NCI-H69 (cell line): ENCODE measurements around the gene PLBD2.

ENCODE experiments used
- DNase-seq: peaks from one replicate; lab custom pipeline; 2025; lab: John Stamatoyannopoulos, UW

PLBD2 gene

DNA sequence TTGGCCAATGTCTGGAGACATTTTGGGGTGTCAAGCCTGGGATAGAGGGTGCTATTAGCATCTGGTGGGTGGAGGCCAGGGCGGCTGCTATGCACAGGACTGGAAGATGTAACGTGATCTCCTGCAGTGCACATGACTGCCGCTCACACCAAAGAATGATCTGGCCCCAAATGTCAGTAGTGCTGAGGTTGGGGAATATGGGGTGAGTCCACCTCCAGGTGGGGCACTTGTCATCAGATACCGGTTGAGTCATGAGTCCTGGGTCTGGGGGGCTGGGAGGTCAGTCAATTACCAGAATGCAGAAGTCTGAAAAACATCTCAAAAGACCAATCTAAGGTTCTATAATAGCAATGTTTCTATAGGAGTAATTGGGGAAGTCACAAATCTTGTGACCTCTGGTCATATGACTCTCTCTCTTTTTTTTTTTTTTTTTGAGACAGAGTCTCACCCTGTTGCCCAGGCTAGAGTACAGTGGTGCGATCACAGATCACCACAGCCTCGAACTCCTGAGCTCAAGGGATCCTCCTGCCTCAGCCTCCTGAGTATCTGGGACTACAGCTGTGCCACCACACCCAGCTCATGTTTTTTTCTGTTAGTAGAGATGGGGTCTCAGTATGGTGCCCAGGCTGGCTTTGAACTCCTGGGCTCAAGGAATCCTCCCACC lies 57.8 kb downstream of the PLBD2 start:
- peak; percentile 14 for DNase-seq

DNA sequence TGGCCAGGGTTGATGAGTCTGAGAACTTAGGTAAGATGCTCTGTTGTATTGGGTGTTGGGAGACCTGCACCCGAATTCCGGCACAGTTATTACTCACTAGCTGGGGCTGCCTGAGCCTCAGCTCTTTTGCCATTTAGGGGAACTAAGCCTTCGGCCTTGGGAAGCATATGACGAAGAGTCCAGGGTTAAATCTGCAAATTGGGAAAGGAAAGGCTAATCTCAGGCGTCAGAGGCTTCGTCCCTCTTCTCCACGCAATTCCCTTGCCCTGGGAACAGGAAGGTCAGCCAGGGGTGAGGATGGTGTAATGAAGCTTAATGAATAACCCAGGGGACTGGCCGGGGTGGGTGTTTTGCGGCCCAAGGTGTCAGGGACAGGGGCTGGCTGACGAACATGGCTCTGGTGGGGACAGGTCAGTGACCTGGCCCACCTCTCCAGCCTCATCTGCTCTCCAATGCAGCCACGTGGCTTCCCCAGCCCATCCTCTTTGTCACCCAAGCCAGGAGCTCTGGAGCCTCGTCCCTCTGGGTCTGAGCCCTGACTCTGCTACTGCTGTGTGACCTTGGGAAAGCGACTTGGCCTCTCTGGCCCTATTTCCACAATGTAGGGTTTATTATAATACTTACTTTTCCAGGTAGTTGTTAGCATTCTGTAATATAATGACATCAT lies 60.0 kb downstream of the PLBD2 start:
- no peak for DNase-seq

DNA sequence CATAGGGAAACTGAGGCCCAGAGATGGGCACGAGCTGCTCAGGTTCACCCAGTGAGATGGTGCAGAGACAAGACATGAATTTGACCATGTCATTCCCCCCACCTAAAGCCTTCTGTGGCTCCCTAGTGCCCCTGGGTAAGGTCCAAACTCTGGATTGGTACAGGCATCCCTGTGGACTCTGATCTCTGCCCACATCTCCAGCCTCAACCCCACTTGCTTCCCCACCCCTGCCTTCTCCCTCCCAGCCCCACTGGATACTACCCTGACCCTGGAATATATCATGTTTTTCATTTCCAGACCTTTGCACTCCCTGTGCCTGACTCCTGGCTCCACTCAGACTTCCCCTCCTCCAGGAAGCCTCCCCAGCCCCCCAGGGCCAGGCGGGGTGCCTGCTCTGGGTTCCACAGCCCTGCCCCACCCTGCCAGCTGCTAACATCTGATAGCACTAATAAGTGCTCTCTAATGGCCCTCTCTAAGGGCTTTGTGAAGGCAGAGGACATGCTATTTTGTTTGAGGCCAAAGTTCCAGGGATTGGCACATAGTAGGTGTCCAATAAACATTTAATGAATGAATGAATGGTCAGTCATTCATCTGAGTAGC lies 62.7 kb downstream of the PLBD2 start:
- peak; percentile 53 for DNase-seq

DNA sequence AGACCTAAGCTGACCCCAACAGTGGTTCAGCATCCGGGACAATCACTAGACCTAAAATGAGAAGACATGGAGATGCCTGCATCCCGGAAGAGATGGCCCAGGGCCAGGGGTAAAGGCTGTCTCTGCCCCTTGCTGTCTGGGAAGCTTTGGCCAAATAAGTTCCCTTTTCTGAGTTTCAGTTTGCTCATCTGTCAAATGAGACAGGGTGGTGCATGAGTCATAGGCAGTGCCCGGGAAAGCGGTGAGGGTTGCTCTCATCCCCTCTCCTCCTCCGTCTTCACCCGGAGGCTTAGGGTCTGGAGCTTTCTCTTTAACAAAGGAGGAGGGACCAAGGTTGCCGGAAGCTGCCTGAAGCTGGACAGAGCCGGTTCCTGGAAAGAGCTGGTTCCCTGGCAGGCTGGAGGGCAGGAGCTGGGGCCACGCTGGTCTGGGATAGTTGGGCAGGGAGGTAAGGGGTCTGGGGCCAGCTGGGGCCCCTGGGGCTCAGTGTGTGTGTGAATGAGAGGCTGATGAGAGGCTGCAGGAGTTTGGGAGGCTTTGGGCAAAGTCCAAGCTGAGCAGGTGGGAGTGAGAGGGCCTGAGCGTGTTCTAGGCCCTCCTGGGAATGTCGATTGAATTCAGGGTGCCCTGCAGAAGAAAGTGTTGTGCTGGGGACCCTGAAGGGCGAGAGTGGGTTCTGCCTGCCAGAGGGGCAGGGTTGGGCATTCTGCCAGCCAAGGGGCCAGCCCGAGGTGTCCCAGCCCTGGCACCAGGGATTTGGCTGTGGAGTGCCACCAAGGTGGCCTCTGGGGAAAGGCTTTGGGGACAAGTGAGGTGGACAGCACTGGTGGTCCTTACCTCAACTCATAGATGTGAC lies 63.9 kb downstream of the PLBD2 start, which contains the start of gene SDSL:
Gene SDSL, plus strand, starts transcription at position 351 of the 856 bp plus-strand sequence. CDS start 5,603 bp downstream, outside the sequence.
- peak; percentile 89 for DNase-seq

DNA sequence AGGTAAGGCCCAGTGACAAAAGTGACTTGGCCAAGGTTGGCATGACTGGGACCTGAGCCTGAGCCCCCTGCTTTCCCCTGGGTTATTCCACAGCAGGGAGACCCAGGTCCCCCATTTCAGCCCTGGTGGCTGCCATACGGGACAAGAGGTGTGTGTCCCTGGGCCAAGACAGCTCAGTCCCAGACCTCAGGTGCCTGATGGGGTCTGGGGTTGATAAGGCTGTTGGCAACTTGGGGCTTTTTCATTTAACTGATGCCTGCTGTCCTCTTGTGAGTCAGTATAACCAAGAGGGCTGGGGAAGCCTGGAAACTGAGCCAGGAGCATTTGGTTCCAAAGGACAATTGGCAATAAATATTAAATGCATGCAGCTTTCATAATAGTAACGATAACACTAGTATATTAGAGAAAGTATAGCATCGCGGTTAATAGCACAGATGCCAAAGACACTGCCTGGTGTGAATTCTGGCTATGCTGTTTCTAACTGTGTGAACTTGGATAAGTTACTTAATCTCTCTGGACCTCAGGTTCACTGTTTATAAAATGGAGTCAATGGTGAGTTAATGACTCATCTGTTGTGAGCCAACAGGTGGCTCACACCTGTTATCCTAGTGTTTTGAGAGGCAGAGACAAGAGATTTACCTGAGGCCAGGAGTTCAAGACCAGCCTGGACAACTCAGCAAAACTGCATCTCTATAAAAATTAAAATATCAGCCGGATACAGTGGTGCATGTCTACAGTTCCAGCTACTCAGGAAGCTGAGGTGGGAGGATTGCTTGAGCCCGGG lies 64.7 kb downstream of the PLBD2 start:
- peak; percentile 14 for DNase-seq

DNA sequence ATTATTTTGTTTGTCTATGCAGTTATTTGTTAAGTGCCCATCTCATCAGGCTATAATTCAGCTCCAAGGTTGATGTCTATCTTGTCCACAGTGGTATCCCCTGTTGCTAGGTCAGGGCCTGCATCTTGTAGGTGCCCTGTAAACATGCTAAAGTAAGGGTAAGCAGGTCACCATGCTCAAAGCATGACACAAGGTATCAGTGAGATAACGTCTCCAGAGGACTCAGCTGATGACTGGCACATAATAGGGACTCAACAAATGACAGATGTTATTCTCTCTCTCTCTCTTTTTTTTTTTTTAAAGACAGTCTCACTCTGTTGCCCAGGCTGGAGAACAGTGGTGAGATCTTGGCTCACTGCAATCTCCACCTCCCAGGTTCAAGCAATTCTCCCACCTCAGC lies 66.1 kb downstream of the PLBD2 start:
- no peak for DNase-seq

DNA sequence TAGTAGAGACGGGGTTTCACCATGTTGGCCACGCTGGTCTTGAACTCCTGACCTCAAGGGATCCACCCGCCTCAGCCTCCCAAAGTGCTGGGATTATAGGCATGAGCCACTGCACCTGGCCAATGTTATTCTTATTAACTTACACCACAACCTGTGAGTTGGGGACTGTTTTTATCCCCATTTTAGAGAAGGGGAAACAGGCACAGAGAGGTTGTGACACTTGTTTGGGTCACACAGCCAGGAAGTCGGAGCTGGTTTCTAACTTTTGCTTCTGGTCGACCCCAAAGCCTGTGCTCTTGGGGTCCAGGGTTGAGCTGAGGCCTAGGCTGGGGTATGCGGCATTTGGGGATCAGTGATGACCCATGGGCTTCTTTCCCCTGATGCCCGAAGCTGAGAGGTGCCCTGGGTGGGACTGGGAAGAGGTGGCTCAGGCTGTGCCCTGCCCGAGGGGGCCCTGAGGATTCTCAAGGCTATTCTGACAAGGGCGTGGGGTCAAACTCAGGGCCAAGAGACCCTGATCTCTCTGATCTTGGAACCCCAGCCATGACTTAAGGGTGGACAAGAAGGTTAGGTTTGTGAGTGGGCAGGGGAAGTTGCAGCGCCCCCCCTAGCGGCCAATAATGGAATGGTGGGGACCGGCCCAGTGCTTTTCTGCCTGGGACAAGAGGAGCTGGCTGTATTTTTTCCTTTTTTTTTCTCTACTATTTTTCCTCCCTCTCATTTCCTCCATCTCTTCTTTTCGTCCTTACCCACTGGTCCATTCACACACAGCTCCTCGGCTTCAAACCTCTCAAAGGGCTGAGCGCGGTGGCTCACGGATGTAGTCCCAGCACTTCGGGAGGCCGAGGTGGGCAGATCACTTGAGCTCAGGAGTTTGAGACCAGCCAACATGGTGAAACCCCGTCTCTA lies 66.8 kb downstream of the PLBD2 start:
- DNase-seq: peak; percentile 46

DNA sequence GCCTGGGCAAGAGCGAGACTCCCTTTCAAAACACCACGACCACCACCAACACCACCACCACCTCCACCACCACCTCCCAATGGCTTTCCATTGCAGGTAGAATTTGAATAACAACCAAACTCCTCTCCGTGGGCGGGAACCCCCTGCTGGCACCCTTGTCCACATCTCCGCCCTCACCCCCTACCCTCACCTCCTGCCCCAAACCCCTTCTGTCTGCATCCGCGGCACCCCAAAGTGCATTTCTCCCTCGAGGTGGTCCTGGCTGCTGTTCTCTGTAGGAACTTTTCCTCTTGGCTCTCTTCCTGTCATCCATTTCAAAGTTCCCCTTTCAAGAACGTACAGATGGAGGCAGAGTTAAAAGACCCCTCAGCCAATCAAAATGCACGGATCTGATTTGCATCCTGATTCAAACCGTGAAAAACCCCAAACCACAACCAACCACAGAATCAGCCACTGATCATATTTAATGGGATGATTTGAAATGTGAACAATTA lies 67.6 kb downstream of the PLBD2 start:
- no peak for DNase-seq

DNA sequence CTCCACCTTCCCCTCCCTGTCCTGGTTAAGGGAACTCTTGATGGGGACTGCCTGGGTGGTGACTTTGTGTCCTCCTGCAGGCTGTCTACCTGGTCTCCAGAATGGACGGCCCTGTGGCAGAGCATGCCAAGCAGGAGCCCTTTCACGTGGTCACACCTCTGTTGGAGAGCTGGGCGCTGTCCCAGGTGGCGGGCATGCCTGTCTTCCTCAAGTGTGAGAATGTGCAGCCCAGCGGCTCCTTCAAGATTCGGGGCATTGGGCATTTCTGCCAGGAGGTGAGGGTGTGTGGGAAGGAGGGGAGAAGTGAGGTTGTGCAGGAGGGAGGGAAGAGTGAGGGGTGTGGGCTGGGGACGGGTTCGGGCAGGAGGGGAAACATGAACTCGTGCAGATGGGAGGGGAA lies 69.5 kb downstream of the PLBD2 start:
- no peak for DNase-seq

DNA sequence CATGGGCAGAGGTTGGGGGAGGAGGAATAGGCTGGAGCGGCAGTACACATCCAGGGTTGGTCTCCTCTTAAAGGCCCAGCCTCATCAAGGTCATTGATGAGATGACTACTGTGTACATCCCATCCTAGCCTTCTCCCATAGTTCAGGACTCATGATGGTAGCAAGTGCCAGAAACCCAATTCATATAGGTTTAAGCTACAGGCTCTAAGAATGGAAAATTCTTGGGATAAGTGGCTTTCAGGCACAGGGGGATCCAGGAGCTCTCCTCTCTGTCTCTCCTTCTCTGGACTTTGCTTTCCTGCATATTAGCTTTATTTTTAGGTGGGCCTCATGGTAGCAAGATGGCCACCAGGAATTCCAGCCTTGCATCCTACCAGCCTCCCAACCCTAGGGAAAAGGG lies 70.1 kb downstream of the PLBD2 start:
- no peak for DNase-seq

DNA sequence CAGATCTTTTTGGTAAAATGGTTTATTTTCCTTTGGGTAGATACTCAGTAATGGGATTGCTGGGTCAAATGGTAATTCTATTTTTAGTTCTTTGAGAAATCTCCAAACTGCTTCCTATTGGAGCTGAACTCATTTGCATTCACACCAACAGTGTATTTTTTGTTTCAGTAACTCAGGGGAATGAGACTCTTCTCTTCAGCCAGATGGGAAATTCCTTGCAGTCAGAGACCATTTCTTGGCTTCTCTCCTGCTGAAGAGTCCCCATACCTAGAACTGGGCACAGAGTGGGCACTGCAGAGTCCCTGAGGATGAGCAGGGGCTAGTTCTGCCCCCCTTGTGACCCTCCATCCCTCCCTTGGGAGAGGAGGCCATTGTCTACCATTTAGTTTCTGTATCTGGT lies 74.6 kb downstream of the PLBD2 start:
- DNase-seq: no peak

DNA sequence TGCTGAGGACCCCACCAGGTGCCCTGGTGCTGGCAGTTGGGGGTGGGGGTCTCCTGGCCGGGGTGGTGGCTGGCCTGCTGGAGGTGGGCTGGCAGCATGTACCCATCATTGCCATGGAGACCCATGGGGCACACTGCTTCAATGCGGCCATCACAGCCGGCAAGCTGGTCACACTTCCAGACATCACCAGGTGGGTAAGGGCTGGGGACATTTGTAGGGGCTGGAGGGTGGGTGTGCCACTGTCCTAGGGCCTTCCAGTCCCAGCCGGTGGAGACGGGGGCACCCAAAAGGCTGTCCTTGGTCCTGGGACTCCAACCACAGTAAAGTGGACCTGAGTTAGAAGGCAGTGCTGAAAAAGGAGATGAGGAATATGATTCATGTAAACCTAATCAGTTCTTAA lies 77.0 kb downstream of the PLBD2 start:
- DNase-seq: no peak

DNA sequence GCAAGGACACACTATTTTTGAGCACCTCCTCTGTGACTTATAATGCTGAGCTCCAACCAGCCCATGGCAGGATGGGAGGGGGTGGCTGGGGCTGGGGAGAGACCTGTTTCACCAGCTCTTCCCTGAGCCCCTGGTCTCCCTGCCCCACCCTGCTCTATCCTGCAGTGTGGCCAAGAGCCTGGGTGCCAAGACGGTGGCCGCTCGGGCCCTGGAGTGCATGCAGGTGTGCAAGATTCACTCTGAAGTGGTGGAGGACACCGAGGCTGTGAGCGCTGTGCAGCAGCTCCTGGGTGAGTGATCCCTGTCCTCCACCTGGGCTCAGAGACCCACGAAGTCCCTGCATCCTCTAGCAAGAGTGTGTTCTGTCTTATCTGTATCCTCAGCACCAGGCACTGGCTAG lies 78.2 kb downstream of the PLBD2 start:
- no peak for DNase-seq

DNA sequence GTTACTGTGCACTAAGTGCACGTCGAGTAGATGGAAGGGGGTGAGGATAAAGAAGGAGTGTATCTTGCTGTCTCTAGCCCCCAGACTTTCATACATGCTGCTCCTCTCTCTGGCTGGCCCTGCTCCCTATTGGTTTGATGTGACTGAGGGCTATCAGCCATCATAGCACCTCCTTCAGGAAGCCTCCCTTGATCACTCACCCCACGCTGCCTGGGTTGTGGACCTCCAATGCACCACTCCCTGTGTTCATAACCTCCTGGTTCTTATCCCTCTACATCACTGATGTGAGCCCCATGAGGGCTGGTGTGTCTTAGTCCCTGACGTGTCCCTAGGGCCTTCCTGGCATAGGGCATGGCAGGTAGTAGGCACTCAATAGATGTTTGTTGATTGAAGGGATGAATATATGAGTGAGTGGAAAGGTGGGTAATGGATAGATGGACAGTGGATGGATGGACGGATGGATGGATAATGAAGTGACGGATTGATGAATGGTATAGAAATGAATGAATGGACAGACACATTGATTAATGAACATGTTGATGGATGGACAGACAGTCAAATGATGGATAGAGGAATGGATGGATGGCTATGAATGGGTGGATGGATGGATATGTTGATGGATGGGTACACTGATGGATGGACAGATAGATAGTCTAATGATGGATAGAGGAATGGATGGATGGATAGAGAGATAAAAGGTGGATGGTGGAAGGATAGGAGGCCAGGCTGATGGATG lies 78.8 kb downstream of the PLBD2 start:
- DNase-seq: no peak

DNA sequence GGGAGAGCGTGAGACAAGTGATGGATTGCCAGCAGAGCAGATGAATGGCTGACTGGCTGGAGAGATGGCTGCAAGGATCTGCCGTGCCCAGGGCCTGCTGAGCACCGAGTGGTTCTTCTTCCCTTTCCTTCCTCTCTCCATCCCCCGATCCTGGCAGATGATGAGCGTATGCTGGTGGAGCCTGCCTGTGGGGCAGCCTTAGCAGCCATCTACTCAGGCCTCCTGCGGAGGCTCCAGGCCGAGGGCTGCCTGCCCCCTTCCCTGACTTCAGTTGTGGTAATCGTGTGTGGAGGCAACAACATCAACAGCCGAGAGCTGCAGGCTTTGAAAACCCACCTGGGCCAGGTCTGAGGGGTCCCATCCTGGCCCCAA lies 79.3 kb downstream of the PLBD2 start:
- no peak for DNase-seq

DNA sequence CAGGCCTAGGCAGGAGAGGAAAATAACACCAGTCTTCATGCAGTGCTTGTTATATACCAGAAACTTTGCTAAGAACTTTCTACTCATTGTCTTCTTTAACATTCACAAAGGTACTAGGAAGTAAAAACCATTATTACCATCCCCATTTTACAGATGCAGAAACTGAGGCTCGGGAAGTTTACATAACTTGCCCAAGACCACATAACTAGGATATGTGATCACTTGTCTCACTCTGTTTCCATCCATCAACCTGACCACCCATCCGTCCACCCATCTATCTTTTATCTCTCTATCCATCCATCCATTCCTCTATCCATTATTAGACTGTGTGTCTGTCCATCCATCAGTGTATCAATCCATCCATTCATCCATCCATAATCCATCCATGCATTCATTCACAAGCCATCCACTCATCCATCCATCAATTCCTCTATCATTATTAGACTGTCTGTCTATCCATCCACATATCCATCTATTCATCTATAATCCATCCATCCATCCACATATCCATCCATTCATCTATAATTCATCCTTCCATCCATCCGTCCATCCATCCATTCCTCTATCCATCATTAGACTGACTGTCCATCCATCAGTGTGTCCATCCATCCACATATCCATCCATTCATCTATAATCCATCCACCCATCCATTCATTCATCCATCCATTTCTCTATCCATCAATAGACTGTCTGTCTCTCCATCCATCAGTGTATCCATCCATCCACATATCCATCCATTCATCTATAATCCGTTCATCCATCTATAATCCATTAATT lies 80.3 kb downstream of the PLBD2 start:
- no peak for DNase-seq

DNA sequence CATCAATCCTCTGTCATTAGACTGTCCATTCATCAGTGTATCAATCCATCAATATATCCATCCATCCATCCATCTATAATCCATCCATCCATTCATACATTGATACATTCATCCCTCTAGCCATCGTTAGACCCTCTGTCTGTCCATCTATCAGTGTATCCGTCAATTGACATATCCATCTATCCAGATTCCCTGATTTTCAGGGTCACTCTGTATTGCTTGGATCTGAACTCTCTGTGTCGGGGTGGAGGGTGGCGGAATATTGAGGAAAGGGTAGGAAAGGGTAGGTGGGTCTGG lies 80.9 kb downstream of the PLBD2 start:
- DNase-seq: no peak

DNA sequence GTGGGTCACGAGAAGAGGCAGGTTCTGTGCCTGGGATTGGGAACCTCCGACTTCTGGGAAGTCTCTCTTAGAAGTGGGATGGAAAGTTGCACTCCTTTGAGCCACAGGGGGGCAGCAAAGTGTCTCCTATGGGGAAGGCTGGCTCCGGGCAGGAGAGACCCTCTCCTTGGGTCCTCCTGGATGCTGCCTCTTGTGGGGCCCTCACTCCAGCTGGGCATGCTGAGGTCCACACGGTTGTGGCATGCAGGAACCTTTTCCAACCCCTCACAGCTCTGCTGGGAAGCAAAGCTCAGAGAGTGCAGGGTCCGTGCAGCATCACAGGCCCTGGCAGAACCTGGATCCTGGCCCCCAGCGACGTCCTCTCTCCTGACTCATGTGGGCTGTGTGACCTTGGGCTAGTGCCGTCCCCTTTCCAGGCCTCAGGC lies 81.2 kb downstream of the PLBD2 start:
- peak; percentile 70 for DNase-seq

DNA sequence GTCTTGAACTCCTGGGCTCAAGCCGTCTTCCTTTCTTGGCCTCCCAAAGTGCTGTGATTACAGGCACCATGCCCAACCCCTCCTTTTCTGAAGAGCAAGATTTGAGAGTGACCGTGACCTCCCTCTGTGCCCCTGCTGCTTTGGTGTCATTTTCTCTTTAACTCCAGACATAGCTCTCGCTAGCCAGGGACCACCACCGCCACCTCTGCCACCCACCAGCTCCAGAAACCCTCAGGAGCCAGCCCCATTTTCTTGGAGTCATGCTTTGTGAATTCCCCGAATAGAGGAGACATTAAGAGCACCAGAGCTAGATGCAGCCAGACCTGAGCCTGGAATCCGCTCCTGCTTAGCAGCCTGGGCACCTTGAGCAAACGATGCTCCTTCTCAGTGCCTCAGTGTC lies 81.9 kb downstream of the PLBD2 start:
- DNase-seq: no peak
